ENCODE measurements around the gene BBS9.

Gene BBS9

DNA sequence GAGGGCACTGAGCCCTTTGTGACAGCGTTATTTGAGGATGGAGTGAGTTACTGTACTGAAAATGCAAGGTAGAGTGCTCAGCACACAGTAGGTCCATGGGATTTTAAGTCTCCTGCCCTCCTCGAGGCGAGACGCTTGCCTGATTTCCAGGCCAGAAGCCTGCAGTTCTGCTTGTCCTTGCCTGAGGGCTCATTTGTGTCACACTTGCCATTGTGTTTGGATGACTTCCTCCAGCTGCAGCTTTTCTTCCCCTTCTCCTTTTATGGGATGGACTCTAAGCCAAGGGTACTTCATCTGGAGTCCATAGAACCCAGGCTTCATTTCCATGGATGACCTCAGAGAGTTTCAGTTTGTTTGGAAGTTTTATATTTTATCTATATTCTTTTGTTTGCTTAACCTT lies 471.7 kb downstream of the BBS9 start:
- no peak for TF ChIP-seq CTCF (IDR thresholded peaks at IDR 0.05; ENCODE audit: unreplicated experiment in 3 of 3)

DNA sequence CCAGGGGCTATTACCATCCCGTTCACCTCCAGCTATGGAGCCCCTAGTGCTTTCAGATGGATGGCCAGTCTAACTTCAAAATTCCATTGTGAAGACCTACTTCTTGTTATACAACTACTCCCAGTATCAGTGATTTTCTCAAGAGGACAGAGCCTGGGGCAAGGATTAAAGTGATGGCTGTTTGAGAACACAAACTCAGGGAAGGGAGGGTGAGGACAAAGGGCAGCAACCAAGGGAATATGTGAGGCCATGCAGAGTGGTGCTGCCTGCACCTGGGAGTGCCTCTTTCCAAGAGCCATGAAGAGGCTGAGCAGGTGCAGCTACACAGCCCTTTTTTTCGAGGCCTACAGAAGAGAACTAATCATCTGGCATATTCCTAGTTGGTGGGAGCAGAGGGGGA lies 472.5 kb downstream of the BBS9 start:
- no peak overlapping the region for H3K4me3 Mint-ChIP-seq
- no peak for TF ChIP-seq CTCF (IDR thresholded peaks at IDR 0.05; ENCODE audit: unreplicated experiment in 3 of 3)
- peaks cover 31% of the 10 kb centered on the region for H3K4me1 Mint-ChIP-seq
- no peaks in the 10 kb centered on the region for H3K27me3 Mint-ChIP-seq (ENCODE audit: low read depth)
- H3K27ac Mint-ChIP-seq: no peak overlapping the region
- no peaks in the 10 kb centered on the region for H3K36me3 Mint-ChIP-seq (ENCODE audit: low read depth)
- H3K9me3 Mint-ChIP-seq: no peaks in the 10 kb centered on the region

More for the DNA sequence above, 471.7 kb downstream of the BBS9 start:
- Mint-ChIP-seq H3K36me3 (ENCODE audit: low read depth) (no peaks in the 10 kb centered on the region), H3K4me3 (no peak overlapping the region), H3K9me3 (no peaks in the 10 kb centered on the region), H3K27ac (no peak overlapping the region), H3K27me3 (ENCODE audit: low read depth) (no peaks in the 10 kb centered on the region), H3K4me1 (peaks cover 36% of the 10 kb centered on the region)

GRCh38 chr7:33604056-33604455 lies 474.7 kb downstream of the BBS9 start:
- peaks cover 3% of the 10 kb centered on the region for H3K9me3 Mint-ChIP-seq
- TF ChIP-seq CTCF (IDR thresholded peaks at IDR 0.05; ENCODE audit: unreplicated experiment in 3 of 3): no peak

DNA sequence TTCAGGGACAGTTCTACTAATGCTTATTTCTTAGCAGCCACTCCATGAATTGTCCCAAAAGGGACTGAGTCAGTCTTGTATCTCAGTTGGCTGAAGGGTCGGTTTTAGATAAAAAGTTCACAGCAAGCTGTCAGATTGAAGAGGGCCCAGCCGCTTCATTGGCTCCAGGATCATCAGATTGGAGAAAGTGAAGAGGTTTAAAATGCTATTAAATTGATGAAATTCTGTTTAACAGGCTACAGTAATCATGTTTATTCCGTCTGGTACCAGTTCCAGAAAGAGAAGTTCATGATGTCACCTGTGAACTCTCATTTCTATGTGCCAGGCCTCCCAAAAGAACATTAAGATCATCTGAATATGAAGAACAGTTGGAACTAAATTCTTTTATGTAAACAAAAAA lies 481.6 kb downstream of the BBS9 start:
- TF ChIP-seq CTCF (IDR thresholded peaks at IDR 0.05; ENCODE audit: unreplicated experiment in 3 of 3): no peak
- Mint-ChIP-seq H3K4me3 (no peak overlapping the region), H3K4me1 (no peaks in the 10 kb centered on the region)

More at GRCh38 chr7:33604056-33604455, 474.7 kb downstream of the BBS9 start:
- Mint-ChIP-seq H3K36me3 (ENCODE audit: low read depth) (peaks cover 5% of the 10 kb centered on the region), H3K27ac (peak overlapping the region; percentile 62 to 68 (median 66)), H3K4me1 (peaks cover 24% of the 10 kb centered on the region), H3K4me3 (no peak overlapping the region), H3K27me3 (ENCODE audit: low read depth) (no peaks in the 10 kb centered on the region)

GRCh38 chr7:33612442-33612841 lies 483.1 kb downstream of the BBS9 start:
- no peaks in the 10 kb centered on the region for H3K27me3 Mint-ChIP-seq (ENCODE audit: low read depth)
- H3K4me3 Mint-ChIP-seq: no peak overlapping the region

More for the DNA sequence above, 481.6 kb downstream of the BBS9 start:
- Mint-ChIP-seq H3K27me3 (ENCODE audit: low read depth) (no peaks in the 10 kb centered on the region), H3K27ac (no peak overlapping the region), H3K9me3 (peaks cover 3% of the 10 kb centered on the region), H3K36me3 (ENCODE audit: low read depth) (peaks cover 5% of the 10 kb centered on the region)

More at GRCh38 chr7:33612442-33612841, 483.1 kb downstream of the BBS9 start:
- peaks cover 5% of the 10 kb centered on the region for H3K36me3 Mint-ChIP-seq (ENCODE audit: low read depth)
- H3K27ac Mint-ChIP-seq: no peak overlapping the region
- no peaks in the 10 kb centered on the region for H3K4me1 Mint-ChIP-seq
- peaks cover 6% of the 10 kb centered on the region for H3K9me3 Mint-ChIP-seq
- TF ChIP-seq CTCF (IDR thresholded peaks at IDR 0.05; ENCODE audit: unreplicated experiment in 3 of 3): no peak

Data from nephron (organoid).